Kidney tubule cell (primary cell): Measurements from ENCODE around the gene ZSCAN25.
"Not testable (repeated sequence)": the region's sequence is repeated elsewhere in the genome, so short reads cannot be mapped to it uniquely, and the experiment has no call there.

ENCODE experiments used
- DNase-seq: peaks from one replicate; pipeline ENCODE4 v3.0.0-alpha.2; 2018; ENCODE audit warnings: low spot score

Gene ZSCAN25

GRCh38 chr7:99645590-99645989 lies 28.8 kb downstream of the ZSCAN25 start:
- no peak for DNase-seq

DNA sequence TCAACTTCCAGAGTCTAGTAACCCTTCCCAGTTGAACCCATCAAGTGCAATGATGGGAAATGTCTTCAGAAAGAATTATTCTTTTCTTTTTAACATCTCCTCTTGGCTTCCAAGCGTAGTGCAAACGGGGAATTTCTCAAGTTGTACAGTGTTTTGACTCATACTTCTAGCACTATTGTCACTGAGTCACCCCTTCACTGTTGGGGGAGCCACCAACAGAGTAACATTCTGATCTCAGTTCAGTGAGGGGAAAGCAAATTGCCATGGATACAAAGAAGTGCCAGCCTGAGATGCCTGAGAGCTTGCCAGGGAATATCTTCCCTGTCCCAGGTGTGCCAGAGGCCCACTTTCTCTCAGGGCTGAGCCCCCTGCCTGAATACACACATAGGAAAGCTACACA lies 32.1 kb downstream of the ZSCAN25 start:
- DNase-seq, result peak; percentile 43

GRCh38 chr7:99651290-99651689 lies 34.5 kb downstream of the ZSCAN25 start:
- DNase-seq, result no peak

DNA sequence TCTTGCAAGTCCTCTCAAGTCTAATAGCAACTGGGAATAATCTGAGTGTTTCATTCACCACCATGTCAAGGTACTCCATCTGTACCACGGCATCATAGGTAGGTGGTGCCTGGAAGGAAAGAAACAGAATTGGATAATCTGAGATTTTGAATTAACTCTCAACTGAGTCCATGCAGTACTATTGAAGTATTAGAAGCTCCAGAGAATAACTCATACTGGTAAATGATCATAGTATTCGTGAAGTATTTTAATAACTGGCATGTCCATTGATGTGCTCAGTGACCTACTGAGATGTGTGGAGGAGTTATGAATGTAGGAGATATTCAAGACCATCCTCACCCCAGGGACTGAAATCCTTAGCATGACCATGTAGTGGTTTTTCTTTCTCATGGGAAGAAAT lies 35.9 kb downstream of the ZSCAN25 start:
- DNase-seq, result no peak

DNA sequence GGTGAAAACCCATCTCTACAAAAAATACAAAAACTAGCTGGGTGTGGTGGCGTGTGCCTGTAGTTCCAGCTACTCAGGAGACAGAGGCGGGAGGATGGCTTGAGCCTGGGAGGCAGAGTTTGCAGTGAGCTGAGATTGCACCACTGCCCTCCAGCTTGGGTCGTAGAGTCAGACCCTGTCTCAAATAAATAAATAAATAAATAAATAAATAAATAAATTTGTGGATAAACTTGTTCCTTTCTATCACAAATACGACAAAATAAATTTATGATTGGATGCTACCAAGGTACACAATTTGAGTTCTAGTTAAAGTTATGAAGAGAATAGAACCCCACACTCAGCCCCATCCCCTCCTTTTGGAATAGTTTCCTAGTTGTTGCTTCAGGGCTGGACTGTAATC lies 36.5 kb downstream of the ZSCAN25 start:
- DNase-seq, result not testable (repeated sequence)

DNA sequence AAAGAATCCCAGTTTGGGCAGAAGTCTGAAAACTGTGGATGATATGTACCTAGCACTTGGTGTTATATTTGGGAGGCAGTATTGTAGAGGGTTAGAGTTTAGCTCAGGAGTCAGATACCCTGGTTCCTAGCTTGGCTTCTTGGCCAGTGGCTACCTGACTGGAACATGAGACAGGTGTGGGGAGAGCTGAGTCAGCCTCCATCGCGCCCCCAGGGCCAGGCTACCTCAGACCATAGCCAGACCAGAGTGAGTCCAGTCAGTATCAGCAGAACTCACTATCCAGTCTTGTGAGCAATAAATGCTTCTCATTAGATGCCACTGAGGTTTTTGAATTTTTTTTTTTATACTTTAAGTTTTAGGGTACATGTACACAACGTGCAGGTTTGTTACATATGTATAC lies 37.0 kb downstream of the ZSCAN25 start:
- no peak for DNase-seq

- DNase-seq, result not testable (repeated sequence)
Observed at GRCh38 chr7:99654626-99655025, 37.9 kb downstream of the ZSCAN25 start.

DNA sequence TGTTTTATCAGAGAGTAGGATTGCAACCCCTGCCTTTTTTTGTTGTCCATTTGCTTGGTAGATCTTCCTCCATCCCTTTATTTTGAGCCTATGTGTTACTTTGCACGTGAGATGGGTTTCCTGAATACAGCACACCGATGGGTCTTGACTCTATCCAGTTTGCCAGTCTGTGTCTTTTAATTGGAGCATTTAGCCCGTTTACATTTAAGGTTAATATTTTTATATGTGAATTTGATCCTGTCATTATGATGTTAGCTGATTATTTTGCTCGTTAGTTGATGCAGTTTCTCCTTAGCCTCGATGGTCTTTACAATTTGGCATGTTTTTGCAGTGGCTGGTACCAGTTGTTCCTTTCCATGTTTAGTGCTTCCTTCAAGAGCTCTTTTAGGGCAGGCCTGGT lies 41.1 kb downstream of the ZSCAN25 start:
- not testable (repeated sequence) for DNase-seq

DNA sequence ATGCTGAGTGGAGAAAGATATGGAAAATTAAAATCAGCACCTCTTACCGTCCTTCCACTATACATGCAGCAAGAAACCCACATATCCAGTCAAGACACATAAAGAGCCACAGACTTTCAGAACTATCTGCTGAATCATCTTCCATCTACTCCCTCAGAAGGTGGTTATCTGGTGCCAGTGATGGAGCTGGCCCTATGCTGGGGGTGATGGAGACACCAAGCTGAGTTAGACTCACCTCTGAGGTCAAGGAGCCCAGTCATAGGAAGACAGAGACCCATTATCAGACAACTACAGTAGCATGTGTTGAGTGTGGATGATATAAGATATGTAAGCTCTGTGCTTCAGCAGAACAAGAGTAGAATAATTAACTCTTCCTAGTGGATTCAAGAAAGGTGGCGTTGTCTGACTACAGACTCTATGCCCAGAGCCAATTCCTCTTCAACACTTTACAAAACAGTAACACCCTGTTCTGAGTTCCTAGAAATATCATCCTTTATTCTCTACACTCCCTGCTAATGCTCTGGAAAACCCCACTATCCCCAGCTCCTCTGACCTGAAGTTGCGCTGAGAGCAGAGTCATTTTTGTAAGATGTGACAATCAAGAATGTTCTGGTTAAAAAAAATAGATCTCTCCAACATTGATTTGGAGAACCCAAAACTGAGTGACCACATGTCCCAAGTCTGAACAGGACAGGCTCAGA lies 48.7 kb downstream of the ZSCAN25 start:
- DNase-seq, result no peak

GRCh38 chr7:99666013-99666395 lies 49.3 kb downstream of the ZSCAN25 start:
- DNase-seq, result no peak

DNA sequence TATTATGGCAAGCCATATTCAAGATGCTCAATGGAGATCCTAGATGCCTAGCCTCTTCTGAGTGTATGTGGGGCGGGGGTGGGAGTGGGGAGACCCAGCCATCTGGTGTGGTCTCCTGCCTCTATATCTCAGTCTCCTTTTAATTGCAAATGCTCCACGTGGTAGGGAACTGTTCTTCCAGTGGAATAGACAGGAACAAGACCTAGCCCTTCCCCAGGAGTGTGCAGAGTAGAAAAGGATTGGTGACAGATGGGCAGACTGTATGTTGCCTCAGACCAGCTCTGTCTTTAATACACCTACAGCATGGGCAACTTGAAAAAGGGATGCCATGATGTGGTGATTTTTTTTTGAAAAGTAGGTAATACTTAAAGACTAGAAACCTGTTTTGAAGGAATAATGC lies 50.4 kb downstream of the ZSCAN25 start:
- no peak for DNase-seq

DNA sequence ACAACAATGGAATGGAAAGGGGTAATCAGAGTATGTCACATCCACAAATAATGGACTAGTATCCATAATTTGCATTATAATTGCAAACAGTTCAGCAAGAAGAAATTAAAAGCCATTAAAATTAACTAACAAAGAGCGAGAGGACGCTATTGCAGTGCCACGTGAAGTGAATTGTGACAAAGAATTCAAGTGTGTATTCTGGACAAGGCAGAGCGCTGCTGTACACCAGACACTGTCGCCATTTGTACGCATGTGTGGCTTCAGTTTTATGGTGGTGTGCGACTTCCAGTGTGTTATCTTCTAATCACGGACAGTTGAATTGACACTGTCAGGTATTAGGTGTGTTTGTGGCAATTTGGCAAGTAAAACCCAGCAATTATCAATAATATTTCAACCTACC lies 51.8 kb downstream of the ZSCAN25 start:
- DNase-seq, result no peak

DNA sequence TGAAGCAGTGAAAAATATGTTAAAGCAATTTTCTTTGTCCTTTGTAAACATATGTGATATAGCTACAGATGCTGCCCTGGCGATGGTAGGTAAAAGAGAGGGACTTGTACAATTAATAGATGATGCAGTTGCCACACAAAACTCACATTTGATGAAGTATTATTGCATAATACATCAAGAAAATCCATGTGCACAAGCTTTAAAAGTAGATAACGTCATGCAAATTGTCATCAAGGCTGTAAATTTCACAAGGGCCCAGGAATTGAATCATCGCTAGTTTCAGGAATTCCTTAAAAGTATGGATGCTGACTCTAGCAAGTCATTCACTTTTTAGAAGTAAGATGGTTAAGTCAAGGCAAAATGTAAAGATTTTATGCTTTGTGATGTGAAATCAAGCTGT lies 53.0 kb downstream of the ZSCAN25 start:
- no peak for DNase-seq

GRCh38 chr7:99672573-99672972 lies 55.8 kb downstream of the ZSCAN25 start:
- DNase-seq, result no peak

DNA sequence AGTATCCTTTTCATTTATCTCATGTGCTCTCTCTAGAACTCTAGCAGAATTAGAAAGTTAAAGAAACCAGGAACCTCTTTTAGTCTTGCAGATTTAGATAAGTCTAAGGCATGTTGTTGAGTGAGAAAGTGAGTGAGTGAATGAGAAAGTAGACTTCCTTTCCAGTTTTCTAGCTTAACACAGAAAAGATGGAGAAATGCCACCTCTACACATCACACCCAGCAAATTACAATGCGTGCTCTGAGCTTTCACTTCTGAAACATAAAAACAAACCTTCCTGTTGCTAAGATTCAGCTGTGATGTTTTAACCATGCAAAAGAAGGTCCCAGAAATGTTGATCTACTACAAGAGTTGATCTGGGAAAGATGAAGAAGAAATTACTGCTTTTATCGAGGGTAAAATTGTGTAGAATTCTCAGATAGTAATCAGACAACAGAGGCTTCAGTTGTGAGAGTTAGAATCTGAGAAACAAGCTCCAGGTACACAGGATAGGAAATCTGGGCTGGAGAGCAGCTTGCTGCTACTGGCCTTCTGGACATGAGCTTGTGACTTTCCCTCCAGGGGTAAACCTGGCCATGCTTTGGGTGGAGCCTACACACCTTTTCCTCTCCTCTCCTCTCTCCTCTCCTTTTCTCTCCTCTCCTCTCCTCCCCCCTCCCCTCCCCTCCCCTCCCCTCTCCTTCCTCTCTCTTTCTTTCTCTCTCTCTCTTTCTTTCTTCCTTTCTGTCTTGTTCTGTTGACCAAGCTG lies 58.4 kb downstream of the ZSCAN25 start:
- no peak for DNase-seq

DNA sequence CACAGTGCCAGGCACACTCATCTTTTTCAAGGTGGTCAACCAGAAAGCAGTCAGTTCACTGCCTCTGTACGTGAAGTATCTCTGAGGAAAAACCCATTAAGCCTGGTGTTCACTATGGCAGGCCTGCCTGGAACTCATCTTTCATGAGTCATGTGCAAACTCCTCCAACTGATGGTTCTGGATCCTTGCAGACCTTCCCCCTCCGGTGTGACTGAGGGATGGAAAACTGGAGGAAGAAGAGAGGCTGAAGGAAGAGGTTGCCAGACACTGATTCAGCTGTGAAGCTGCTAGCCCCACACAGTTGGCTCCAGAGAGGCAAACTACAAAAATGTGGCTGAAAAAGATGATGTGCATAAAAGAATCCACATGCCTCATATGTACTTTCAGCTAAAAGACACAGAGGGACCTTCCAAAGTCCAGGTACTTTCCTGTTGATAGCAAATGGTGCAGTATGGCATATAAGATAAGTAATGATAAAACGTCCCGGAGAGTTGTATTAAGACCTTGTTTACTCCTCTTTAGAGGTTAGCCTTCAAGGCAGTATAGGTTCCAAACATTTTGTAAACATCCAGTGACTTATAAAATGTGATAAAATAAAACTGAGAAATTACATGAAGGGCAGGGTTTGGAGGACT lies 60.4 kb downstream of the ZSCAN25 start:
- DNase-seq, result peak; percentile 58

DNA sequence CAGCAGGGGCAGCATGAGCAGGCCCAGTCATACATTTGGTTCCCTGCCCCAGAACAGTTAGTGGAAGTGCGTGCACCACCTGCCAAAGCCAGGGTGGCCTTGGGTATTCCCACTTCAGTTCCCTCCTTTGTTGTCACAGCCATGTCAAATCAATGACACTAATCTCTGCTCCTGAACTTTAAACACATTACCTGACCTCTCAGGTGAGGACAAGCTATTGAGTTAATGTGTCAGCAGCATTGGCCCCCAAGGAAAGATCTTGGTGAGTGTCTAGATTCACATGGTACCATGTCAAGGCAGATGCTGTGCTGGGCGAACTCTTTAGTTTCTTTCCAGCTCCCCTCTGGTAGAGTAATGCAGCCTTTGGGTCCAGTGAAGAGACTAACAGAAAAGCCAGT lies 60.9 kb downstream of the ZSCAN25 start:
- DNase-seq, result no peak

DNA sequence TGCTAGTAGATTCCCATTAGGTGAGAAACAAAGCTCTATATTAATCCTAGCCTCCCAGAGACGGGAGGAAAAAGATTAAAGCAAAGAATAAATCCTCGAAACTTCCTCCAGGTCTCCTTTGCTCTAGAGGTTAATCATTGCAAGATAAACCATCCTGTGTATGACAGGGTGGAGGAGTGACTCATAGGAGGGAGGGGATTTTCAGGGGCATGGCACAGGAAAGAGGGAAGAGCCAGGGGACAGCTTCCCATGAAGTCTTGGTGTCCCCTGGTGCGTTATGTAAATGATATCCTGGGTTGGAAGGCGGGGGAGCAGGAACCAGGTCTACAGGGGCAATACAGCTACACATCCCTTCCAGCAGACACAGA lies 62.3 kb downstream of the ZSCAN25 start:
- peak; percentile 94 for DNase-seq

- peak; percentile 70 for DNase-seq
Observed at GRCh38 chr7:99679400-99680191, 62.9 kb downstream of the ZSCAN25 start, which contains the start of gene CYP3A5. Gene CYP3A5, minus strand, starts transcription at chr7:99679996. Its CDS starts 100 bp downstream, at chr7:99679896.
